Measurements from ENCODE around the gene GLP2R.

The GLP2R gene

DNA sequence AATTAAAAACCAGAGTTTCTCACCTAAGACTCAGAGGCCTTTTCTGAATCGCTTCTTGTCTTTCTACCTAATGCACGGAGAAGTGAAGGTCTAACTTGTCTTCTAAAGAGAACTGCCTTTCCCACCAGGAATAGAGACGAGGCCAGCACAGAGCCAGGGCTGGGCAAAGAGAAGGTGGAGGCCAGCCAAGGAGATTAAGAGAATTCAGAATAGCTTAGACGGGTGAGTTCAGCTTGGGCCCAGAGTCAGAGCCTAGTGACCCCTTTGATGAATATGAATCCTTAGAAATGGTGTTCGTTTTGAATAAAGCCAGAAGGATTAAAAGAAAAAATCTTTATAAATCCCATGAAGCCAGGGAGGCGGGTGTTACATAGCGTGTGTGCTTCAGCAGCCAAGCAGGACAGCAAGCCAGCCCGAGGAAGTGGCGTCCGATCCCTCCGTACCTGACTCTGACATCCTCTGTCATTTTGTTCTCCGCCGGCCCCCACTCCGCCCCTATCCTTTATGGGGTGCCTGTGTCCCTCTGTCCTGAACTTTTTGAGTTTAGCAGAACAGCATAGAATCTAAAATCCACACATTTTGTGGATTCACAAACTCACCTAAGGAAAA is 11.3 kb upstream of the GLP2R start:
- no peak for DNase-seq (ENCODE audit: low read depth)

DNA sequence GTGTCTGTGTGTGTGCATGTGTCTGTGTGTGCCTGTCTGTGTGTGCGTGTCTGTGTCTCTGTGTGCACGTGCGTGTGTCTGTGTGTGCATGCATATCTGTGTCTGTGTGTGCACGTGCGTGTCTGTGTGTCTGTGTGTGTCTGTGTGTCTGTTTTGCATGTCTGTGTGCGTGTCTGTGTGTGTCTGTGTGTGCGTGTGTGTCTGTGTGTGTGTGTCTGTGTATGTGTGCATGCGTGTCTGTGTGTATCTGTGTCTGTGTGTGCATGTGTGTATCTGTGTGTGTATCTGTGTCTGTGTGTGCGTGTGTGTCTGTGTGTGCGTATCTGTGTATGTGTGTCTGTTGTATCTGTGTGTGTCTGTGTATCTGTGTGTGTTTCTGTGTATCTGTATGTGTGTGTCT is 9.3 kb upstream of the GLP2R start:
- DNase-seq (ENCODE audit: low read depth) = no peak

DNA sequence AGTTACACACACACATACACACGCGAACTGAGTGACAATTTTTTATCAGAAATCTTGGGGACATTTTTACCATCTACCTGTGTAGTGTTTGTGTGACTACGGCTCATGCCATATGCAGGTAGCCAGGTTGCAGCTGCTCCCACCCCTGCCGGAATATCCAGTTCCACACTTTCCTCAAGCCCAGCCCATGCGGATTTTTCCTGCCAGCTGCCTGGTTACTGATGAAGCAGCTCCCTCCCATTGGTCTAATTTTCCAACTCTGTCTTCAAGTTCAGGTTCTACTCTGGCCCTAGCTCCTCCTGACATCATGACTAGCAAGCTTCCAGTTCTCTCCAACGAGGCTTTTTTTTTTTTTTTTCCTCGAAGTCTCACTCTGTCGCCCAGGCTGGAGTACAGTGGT is 8.6 kb upstream of the GLP2R start:
- DNase-seq (ENCODE audit: low read depth) = no peak

DNA sequence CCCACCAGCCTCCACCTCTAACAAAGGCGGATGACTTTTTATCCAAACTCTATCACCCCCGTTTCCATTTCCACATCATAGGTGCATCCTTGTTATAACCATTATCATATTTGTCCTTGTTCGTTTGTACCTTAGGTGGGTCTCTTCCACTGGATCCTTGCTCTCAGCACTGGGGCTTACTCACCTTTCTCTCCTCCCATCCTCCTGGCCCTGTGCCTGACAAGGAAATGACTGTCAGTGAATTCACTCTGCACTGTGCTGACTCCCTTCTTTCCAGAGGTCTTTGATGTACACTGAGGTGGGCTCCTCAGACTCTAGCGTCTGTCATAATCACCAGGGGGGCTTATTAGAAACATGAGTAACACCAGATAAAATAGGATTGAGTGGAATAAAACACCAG is 7.0 kb upstream of the GLP2R start:
- no peak for DNase-seq (ENCODE audit: low read depth)

DNA sequence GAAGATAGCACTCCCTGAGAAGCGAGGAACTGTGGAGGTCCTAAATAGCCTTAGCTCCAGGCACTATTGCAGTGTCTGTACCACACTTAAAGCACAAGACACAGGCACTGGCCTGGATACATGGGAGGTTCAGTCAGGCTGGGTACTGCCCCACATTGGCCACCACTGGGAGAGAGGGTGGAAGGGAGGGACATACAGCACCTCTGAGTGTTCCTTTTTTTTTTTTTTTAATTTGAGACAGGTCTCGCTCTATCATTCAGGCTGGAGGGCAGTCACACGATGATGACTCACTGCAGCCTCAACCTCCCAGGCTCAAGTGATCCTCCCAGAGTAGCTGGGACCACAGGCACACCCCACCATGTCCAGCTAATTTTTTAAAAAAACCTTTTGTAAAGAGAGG is 5.3 kb upstream of the GLP2R start:
- DNase-seq (ENCODE audit: low read depth) = no peak

DNA sequence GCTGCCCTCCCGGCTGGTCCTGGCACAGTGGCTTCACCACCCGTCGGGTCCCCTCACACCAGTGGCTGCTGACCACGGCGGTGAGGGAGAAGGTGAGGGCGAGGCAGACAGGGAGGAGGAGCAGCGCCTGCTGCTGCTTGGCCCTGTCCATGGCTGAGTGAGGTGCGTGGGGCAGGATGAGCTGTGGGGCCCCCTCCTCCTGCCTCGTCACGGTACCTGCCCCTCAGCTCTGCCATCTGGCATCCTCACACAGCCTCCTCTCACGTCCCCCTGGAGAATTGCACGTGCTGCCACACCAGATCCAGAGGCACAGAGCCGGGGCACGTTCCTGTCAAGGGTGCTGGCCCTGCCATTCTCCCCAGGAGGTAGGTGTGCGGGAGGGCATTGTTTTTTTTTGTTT is 3.8 kb upstream of the GLP2R start, which contains the start of gene GSG1L2:
Gene GSG1L2, minus strand, starts transcription at position 159 of the 400 bp plus-strand sequence. Its CDS starts 8 bp downstream, at position 151.
- no peak for DNase-seq (ENCODE audit: low read depth)

DNA sequence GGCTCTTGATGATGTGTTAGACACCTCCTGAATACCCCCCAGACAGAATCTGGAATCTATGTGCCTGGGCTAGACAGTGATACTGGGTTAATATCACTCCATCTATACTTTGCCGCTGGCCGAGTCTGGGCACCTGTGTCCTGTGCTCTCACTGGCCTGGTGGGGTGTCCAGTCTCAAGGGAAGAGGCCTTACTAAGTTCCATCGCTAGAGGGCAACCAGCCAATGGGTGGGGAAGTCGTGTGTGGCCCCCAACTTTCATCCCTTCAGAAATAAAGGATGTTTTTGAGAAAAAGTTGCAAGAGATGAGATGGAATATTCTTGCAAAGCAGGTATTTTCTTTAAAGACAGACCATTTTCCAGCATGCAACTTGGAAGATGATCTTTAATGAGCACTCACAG is 1.6 kb upstream of the GLP2R start:
- DNase-seq (ENCODE audit: low read depth) = no peak

DNA sequence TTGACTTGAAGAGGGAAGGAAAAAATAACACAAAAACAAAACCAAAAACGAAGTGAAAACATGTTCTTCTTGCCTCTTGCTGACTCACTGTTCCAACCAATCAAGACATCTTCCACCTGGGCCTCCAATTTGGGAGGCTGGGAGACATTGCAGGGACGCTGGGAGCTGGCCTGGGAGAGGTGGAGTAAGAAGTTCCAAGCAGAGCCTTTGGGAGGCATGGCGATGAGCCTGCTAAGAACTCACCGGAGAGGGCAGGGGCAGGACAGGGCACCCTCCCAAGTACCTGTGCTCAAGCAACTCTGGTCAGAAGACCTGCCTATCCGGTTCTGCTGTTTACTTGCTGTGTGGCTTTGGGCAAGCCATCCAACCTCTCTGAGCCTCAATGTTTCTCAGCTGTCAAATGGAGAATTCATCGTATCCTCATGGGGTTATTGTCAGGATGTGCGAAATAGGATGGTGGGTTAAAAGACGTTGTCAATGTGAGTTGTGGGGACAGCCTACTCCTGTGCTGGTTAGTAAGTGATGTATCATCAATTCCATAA is 856 bp upstream of the GLP2R start:
- DNase-seq (ENCODE audit: low read depth) = no peak

DNA sequence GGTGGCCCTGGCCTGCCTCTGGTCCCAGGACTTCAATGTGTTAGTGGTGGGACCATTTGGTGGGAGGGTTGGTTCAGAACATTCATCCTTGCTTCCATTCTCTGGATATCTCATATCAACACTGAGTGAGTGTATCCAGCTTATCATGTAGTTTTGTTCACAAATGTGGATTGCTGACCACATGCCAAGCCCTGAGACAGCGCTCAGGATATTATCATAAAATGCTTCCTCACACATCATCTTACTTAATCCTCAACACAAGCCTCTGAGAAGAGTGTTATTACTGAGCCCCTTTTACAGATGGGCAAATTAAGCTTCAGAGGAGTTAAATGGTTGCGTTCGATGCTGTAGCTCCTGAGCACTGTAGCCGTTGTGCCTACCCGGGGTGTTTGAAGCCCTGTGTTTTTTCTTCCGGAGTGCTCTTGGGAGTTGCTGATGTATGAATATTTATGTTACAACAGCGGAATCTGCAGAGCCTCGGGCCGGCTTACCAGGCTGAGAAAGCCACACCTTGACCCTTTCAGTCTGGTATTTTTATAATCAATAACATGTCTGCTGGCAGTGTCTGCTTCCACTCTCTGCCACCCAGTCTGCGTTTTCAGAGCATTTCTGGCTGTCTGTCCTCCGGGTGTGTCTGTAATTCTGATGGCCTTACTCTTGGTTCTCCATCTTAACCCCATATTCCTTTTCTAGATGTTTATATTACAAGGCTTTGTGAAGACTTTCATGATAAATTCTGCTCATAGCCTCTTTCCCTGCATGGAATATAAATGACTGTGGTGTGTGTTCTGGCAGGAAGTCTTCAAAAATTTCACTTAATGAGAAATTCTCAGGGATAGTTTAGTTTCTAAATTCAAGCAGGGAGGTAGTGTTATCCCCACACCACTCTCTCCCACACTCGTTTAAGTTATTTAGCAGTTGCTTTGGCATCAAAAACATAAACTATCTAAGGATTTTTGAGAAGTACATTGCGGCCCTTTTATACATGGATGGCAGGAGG is 2.9 kb downstream of the GLP2R start:
- DNase-seq (ENCODE audit: low read depth) = no peak

DNA sequence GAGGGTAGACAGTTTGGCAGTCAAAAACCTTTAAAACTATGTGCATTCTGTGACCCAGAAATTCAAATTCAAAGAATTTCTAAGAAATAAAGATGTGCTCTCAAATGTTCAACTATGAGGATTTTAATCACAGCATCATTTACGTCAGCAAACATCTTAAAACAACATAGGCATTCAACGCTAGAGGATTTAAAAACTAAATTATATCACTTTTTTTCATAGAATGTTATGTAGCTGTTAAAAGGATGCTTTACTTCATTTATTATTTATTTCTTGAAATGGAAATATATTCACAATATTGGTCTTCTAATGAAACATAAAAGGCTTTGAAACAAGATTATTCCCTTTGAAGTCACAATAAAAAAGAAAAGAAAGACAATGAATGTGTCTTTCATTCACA is 3.6 kb downstream of the GLP2R start:
- no peak for DNase-seq (ENCODE audit: low read depth)

DNA sequence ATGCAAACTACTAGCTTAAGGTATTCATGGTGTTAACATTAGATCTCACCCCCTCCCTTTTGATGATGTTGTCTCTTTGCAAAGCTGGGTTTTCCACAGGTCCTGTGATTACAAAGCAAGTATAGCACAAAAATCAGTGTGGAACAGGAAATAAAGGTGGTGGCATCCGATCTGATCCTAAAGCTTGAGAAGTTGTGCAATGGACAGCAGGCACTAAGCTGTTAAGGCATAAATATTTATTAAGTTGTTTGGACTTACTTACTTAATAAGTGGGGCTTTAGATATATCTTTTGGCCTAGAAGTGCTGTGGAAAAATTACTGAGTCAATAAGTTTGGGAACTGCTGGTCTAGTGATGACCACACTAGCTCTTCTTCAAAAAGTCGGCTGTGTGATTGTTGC is 5.0 kb downstream of the GLP2R start:
- no peak for DNase-seq (ENCODE audit: low read depth)

DNA sequence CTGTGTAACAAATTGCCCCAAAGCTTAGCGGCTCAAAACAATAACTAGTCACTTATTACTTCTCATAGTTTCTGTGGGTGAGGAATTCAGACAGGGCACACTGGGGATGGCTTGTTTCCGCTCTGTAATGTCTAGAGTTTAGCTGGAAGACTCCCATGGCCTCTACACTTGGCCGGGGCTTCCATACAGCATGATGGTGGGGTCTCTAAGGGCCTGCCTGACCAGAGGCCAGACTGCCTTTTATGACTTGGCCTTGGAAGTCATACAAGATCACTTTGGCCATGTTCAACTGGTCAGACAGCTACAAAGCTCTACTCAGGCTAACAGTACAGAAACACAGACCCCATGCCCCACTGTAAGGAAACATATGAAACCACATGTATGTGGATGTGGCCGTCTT is 8.2 kb downstream of the GLP2R start:
- DNase-seq (ENCODE audit: low read depth) = no peak

DNA sequence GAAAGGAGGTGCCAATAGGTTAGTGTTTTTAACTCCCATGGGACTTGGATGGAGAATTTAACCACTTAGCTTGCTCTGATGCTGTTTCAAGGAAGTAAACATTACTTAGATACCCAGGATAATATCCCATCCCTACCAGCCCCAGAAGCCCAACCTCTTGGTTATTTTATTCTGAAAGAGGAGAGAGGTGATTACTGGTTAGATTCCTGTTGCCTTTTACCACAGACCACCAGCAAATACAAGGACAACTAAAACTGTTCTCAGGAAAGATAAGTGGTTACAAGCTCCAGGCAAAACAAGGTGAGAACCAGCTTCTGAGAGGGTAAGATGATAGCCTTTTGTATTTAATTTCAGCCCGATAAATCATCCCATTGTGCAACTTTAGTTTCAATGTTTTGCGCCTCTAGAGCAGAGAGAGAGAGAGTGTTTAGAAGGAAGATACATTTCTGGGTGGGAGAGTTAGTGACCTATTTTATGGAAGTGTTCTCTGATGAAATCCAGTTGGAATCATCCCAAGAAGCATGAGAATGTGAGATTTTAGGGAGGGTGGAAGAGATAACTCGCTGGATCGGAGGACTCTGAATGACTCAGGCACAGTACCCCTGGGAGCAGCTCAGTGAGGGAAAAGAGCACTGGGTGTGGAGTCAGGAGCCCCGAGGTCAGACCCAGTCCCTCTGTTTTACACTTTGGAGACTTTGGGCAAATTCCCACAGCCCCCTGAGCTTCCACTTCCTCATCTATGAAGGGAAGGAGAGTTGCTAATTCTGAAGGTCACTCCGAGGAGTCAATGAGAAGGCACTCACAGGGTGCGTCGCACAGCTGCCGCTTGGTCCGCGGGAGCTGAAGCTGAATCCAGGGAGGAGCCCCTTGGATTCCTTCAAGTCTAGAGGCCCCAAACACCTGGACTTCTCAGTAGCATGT is 12.1 kb downstream of the GLP2R start:
- DNase-seq (ENCODE audit: low read depth) = no peak

DNA sequence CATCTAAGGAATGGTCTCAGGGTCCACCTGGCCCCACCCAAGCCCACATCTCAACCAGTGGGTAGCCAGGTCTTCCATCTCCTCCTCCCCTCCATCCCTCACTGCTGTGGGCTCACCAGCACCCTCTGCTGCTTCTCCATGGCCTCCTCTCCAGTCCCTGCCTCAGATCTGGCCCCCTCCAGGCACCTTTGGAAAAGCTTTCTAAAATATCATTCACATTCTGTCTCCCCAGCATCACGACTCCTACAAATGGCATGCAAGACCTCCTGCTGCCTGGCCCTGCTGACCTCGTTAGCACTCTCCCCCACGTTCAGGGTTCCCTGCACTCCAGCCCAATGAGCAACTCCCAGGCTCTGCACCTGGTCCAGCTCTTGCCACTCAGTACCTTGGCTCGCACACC is 13.7 kb downstream of the GLP2R start:
- no peak for DNase-seq (ENCODE audit: low read depth)

DNA sequence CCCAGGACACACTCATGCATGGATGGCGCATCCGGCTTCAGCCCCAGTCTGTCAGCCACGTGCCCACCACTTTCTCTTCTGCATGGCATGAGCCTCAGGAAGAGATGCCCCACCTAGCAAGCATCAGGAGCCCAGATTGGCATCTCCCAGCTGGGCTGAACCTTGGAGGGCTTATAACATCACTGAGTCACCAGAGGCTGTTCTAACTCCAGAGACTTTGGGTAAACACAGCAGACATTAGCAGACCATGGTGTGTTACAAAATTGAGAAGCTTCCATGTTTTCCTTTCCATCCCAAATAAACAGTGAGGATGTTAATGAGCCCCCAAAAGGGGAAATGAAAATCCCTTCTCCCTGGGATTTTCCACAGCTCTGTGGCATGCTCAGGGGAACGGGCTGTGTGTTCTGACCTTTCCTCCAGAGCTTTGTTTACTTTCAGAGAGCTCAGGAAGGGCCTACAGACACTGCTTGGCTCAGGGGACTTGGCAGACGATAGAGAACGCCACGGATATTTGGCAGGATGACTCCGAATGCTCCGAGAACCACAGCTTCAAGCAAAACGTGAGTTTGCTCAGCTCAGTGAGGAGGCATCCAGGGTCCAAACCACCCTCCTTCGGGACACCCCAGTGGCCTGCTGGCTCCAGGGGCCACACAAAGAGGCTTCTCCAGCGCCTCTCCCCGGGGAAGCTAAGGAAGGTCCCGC is 16.5 kb downstream of the GLP2R start:
- no peak for DNase-seq (ENCODE audit: low read depth)

DNA sequence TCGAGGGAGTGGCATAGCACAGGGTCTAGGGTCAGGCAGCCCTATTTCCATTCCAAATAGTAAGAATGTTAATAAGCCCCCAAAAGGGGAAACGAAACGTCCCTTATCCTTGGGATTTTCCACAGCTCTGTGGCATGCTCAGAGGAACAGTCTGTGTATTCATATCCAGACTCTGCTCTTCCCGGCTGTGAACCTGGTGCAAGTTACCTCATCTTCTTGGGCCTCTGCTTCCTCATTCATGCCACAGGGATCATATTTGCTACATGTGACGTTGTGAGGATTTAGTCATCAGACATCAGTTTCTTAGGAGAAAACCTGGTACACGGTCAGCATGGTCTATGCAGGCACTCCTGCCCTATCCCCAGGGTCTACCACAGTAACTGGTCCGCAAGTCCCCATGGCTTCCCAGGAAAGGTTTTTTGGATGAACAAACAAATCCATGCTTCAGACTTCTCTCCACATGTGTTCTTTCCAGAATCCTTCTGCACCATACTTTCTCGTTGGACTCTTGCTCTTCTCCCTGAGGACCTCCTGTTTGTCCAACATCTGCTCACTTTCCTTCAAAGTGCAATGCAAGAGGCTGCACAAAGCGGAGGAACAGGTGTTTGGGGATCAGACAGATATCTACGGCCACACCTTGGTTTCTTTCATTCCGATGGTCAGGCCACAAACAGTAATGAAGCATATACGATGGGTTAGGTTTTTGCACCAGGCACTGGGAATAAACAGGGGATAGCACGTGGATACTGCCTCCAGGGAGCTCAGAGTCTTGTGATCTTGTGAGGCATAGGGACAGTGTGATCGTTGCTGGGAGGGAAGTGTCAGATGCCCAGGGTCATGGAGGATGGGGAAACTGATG is 17.7 kb downstream of the GLP2R start:
- no peak for DNase-seq (ENCODE audit: low read depth)

DNA sequence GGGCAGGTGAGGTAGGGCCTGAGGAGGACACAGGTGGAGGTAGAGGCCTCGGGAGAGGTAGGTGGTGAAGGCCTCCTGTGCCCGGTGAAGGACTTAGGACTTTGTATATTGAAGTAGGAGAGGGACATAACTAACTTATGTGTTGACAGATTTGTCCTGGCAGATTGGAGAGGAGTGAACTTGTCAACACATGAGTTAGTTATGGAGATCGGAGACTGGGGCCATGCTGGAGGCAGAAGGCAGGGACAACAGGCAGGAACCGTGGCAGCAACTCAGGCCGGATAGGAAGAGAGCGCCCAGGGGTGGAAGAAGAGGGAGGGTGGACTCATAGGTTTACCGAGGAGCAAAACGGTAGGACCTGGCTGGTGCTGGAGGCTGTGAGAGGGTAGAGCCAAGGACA is 18.4 kb downstream of the GLP2R start:
- no peak for DNase-seq (ENCODE audit: low read depth)

DNA sequence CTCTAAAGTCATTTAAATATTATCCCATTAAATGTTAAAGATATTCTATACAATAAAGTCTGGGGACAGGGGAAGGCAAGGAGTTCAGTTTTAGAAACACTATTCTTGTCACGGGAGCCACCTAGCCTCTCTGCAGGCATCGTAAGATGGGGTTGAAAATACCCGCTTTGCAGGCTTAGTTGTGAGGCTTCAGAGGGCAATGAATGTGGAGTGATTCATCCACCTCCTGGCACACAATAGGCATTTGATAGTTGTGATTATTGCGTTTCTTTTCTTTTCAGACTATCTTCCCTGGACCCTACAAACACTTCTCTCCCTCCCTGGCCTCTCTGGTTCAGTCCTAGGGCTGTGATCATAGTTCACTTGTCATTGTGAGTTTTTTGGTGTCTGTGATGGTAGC is 19.6 kb downstream of the GLP2R start:
- DNase-seq (ENCODE audit: low read depth) = no peak

DNA sequence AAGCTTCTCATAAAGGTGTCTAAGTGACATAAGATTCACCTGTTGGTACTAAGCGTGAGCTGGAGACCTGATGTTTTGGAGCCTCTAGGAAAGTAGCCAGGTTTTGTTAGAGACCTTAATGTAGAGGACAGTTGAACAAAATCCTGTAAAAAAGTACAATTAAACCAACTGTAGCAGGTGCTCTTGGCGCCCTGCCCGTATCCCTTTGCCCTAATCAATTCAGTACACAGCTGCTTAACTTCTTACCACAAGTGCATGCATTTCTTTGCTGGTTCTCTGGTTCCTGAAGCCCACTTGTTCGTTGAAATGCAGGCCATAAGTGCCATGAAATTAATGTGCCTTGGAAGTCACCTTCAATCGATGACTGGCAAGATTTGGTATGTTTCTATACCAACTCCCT is 24.4 kb downstream of the GLP2R start:
- DNase-seq (ENCODE audit: low read depth) = no peak

DNA sequence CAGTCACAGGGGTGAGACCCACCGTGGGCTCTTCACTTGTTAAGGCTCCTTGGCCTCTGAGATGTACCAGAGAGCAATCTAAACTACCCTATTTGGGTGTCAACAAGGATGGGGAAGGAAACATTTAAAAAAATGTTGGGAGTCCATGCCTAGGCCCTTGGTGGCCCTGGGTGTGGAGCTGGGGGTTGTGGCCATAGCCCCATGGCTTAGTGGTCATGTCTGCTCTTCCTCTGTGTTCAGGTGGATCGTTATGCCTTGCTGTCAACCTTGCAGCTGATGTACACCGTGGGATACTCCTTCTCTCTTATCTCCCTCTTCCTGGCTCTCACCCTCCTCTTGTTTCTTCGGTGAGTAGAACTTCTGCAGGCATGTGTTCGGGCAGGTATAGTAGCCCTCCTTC is 28.5 kb downstream of the GLP2R start:
- DNase-seq (ENCODE audit: low read depth) = no peak

DNA sequence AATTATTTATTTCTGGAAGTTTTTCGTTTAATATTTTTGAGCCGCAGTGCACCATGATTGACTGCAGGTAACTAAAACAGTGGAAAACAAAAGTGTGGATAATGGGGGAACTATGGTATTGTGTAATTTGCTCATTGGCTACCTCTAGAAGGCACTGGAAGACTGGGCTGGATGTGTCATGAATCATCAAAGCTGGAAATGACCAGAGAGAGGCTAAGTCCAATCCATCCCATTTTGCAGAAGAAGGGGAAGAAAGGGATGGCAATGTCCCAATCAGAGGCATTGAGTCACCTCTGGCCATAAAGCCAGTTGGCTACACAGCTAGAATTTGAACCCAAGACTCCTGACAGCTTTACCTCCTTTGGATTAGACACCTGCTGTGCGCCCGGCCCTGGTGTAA is 29.3 kb downstream of the GLP2R start:
- DNase-seq (ENCODE audit: low read depth) = no peak

Data from activated T-cell treated with anti-CD3 and anti-CD28 coated beads for 1 hour (primary cell).